ENCODE measurements around the gene RTBDN. TPM values are rescaled to one million over a fixed set of nuclear protein-coding genes. Genes with fewer than 3 reads are reported as not detected.

Gene RTBDN
- total RNA-seq, 1 donor from 2014 or later: not detected

DNA sequence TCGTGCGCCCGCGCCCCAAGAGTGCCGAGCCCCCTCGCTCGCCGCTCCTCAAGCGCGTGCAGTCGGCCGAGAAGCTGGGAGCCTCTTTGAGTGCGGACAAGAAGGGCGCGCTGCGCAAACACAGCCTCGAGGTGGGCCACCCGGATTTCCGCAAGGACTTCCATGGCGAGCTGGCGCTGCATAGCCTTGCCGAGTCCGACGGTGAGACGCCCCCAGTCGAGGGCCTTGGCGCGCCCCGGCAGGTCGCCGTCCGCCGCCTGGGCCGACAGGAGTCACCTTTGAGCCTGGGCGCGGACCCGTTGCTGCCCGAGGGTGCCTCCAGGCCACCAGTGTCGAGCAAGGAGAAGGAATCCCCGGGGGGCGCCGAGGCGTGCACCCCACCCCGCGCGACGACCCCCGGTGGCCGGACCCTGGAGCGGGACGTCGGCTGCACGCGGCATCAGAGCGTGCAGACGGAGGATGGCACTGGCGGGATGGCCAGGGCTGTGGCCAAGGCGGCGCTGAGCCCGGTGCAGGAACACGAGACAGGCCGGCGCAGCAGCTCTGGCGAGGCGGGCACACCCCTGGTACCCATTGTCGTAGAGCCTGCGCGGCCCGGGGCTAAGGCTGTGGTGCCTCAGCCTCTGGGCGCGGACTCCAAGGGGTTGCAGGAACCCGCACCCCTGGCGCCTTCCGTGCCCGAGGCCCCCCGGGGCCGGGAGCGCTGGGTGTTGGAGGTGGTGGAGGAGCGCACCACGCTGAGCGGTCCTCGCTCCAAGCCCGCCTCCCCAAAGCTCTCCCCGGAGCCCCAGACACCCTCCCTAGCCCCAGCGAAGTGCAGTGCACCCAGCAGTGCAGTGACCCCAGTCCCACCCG lies 39.7 kb upstream of the RTBDN start:
- intact Hi-C loops (cut with DNase I): no loop called here
- DNase-seq: no peak

DNA sequence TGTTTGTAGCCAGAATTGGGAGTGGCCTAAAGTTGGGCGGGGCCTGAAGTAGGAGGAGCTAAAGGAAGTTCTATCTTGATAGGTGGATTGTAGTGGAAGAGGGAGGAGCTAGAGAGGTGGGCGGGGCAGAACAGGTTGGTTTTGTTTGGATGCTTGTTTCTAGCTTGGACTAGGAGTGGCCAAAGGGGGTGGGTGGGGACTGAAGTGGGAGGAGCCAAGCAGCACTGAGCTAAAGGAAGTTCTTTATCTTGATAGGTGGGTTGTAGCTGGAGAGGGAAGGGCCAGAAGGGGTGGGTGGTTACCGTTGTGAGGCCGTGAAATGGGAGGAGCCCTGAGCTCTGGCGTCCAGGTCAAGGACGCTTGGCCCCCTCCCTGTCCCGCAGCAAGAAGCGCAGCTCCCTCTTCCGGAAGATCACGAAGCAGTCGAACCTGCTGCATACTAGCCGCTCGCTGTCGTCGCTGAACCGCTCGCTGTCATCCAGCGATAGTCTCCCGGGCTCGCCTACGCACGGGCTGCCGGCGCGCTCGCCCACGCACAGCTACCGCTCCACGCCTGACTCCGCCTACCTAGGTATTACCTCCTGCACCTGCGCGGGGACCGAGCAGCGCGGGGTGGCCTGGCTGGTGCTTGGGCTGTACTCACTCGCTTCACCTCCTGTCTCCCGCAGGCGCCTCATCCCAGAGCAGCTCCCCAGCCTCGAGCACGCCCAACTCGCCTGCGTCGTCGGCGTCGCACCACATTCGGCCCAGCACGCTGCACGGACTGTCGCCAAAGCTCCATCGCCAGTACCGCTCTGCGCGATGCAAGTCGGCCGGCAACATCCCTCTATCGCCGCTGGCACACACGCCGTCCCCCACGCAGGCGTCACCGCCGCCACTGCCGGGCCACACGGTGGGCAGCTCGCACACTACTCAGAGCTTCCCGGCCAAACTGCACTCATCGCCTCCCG lies 38.8 kb upstream of the RTBDN start:
- H3K27ac ChIP-seq: no peak overlapping the region
- DNase-seq (peak; percentile 82), ATAC-seq (peak; percentile 84)
- H3K36me3 ChIP-seq: peaks cover 17% of the 10 kb centered on the region
- intact Hi-C loops (cut with DNase I): no loop called here
- no peaks in the 10 kb centered on the region for H3K9me3 ChIP-seq
- H3K4me3 ChIP-seq: peak overlapping the region; percentile 19
- H3K4me1 ChIP-seq: no peaks in the 10 kb centered on the region
- TF ChIP-seq, protein P1, sequence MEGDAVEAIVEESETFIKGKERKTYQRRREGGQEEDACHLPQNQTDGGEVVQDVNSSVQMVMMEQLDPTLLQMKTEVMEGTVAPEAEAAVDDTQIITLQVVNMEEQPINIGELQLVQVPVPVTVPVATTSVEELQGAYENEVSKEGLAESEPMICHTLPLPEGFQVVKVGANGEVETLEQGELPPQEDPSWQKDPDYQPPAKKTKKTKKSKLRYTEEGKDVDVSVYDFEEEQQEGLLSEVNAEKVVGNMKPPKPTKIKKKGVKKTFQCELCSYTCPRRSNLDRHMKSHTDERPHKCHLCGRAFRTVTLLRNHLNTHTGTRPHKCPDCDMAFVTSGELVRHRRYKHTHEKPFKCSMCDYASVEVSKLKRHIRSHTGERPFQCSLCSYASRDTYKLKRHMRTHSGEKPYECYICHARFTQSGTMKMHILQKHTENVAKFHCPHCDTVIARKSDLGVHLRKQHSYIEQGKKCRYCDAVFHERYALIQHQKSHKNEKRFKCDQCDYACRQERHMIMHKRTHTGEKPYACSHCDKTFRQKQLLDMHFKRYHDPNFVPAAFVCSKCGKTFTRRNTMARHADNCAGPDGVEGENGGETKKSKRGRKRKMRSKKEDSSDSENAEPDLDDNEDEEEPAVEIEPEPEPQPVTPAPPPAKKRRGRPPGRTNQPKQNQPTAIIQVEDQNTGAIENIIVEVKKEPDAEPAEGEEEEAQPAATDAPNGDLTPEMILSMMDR (IDR thresholded peaks at IDR 0.05): no peak
- no peaks in the 10 kb centered on the region for H3K27me3 ChIP-seq

More for the DNA sequence above, 39.7 kb upstream of the RTBDN start:
- TF ChIP-seq, protein P1 (IDR thresholded peaks at IDR 0.05): no peak
- Histone ChIP-seq H3K4me3 (peak overlapping the region; percentile 19), H3K27me3 (no peaks in the 10 kb centered on the region), H3K9me3 (no peaks in the 10 kb centered on the region), H3K4me1 (no peaks in the 10 kb centered on the region), H3K27ac (no peak overlapping the region), H3K36me3 (peaks cover 22% of the 10 kb centered on the region)
- ATAC-seq: no peak

DNA sequence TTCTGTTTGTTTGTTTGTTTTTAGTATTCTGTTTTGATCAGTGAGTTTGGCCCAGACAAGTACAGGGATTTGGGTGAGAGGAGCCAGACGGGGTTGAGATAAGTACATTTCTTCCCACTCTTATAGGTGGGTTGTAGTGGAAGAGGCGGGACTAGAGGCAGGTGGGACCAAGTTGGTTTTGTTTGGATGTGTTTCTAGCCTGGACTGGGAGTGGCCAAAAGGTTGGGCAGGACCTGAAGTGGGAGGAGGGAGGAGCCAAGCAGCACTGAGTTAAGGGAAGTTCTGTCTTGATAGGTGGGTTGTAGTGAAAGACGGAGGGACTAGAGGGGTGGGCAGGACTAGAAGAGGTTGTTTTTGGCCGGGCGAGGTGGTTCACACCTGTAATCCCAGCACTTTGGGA lies 37.9 kb upstream of the RTBDN start:
- DNase-seq (no peak), ATAC-seq (no peak)
- Histone ChIP-seq H3K4me3 (no peak overlapping the region), H3K27me3 (no peaks in the 10 kb centered on the region), H3K36me3 (peaks cover 8% of the 10 kb centered on the region), H3K4me1 (peaks cover 5% of the 10 kb centered on the region), H3K9me3 (no peaks in the 10 kb centered on the region), H3K27ac (no peak overlapping the region)
- TF ChIP-seq, protein P1 (IDR thresholded peaks at IDR 0.05): no peak
- intact Hi-C loops (cut with DNase I): no loop called here

DNA sequence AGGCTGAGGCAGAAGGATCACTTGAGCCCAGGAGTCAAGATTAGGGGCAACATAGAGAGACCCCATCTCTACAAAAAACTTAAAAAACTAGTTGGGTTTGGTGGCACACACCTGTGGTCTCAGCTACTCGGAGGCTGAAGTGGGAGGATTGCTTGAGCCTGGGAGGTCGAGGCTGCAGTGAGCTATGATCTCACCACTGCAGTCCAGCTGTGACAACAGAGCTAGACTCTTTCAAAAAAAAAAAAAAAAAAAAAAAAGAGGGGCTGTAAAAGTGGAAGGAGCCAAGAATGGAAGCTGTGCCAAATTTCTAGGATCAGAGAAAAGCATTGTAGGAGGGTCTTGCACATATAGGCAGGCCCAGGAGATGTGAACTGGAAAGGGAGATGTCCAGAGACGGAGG lies 37.3 kb upstream of the RTBDN start:
- peaks cover 5% of the 10 kb centered on the region for H3K4me1 ChIP-seq
- DNase-seq: no peak
- H3K9me3 ChIP-seq: no peaks in the 10 kb centered on the region
- no peak for ATAC-seq
- peaks cover 4% of the 10 kb centered on the region for H3K36me3 ChIP-seq
- H3K4me3 ChIP-seq: no peak overlapping the region
- H3K27me3 ChIP-seq: no peaks in the 10 kb centered on the region
- TF ChIP-seq, protein P1 (IDR thresholded peaks at IDR 0.05): no peak
- intact Hi-C loops (cut with DNase I): no loop called here
- H3K27ac ChIP-seq: no peak overlapping the region

DNA sequence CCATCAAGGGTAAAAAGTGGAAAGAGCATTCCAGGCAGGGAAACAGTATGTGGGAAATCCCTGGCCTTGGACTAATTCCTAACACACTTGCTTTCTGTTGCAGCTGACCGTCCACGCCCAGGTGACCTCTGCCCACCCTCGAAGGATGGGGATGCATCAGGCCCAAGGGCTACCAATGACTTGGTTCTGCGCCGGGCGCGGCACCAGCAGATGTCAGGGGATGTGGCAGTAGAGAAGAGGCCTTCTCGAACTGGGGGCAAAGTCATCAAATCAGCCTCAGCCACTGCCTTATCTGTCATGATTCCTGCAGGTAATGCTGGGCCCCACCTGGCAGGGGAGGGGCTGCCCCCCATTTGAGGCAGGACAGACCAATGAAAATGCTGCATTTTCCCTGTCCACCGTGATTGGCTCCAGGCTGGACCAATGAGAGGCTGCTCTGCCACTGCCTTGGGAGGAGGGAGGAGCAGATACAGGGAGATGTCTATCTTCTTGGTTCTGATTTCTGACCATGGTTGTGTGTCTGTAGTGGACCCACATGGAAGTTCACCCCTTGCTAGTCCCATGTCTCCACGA lies 34.2 kb upstream of the RTBDN start:
- DNase-seq: no peak
- TF ChIP-seq, protein P1 (IDR thresholded peaks at IDR 0.05): no peak

More for the DNA sequence above, 34.2 kb upstream of the RTBDN start:
- intact Hi-C loops (cut with DNase I): no loop called here
- no peak overlapping the region for H3K27ac ChIP-seq
- peaks cover 5% of the 10 kb centered on the region for H3K4me1 ChIP-seq
- H3K36me3 ChIP-seq: no peaks in the 10 kb centered on the region
- H3K27me3 ChIP-seq: no peaks in the 10 kb centered on the region
- H3K4me3 ChIP-seq: no peak overlapping the region
- no peaks in the 10 kb centered on the region for H3K9me3 ChIP-seq
- no peak for ATAC-seq
